ENCODE results near the gene ZNF385C. TPM values are rescaled to one million over a fixed set of nuclear protein-coding genes. Genes with fewer than 3 reads are reported as not detected.

Gene ZNF385C
- total RNA-seq, 1 experiment from 2014 or later, result not detected

- Histone ChIP-seq H3K79me2 (ENCODE audit: low read length) (no peaks in the 10 kb centered on the region), H2AFZ (ENCODE audit: low read length) (no peak overlapping the region), H3K9ac (ENCODE audit: low read length) (no peak overlapping the region), H3K4me3 (ENCODE audit: low read length) (no peak overlapping the region), H3K9me2 (replicated peaks; ENCODE audit: insufficient read depth, low read length) (no peaks in the 10 kb centered on the region), H3K9me3 (ENCODE audit: low read length) (no peaks in the 10 kb centered on the region), H3K4me2 (ENCODE audit: low read depth, low read length, poor library complexity, severe bottlenecking) (no peak overlapping the region), H3K27me3 (ENCODE audit: low read length) (no peaks in the 10 kb centered on the region), H3K27ac (ENCODE audit: low read length) (no peak overlapping the region), H4K20me1 (ENCODE audit: insufficient read depth, low read depth, low read length) (no peaks in the 10 kb centered on the region), H3K36me3 (ENCODE audit: insufficient read depth, low read length) (no peaks in the 10 kb centered on the region), H3K4me1 (ENCODE audit: low read length) (no peaks in the 10 kb centered on the region)
- no peak for DNase-seq
Observed at GRCh38 chr17:42055496-42055895, 42.8 kb downstream of the ZNF385C start.

GRCh38 chr17:42055027-42055426, 43.2 kb downstream of the ZNF385C start:
- H3K79me2 ChIP-seq (ENCODE audit: low read length), result no peaks in the 10 kb centered on the region
- no peak overlapping the region for H3K4me3 ChIP-seq (ENCODE audit: low read length)
- no peak overlapping the region for H3K4me2 ChIP-seq (ENCODE audit: low read depth, low read length, poor library complexity, severe bottlenecking)
- DNase-seq, result no peak
- no peaks in the 10 kb centered on the region for H3K27me3 ChIP-seq (ENCODE audit: low read length)
- no peak overlapping the region for H3K9ac ChIP-seq (ENCODE audit: low read length)
- no peaks in the 10 kb centered on the region for H3K36me3 ChIP-seq (ENCODE audit: insufficient read depth, low read length)
- no peaks in the 10 kb centered on the region for H3K4me1 ChIP-seq (ENCODE audit: low read length)
- no peak overlapping the region for H3K27ac ChIP-seq (ENCODE audit: low read length)
- H2AFZ ChIP-seq (ENCODE audit: low read length), result no peak overlapping the region
- no peaks in the 10 kb centered on the region for H3K9me2 ChIP-seq (replicated peaks; ENCODE audit: insufficient read depth, low read length)
- no peaks in the 10 kb centered on the region for H4K20me1 ChIP-seq (ENCODE audit: insufficient read depth, low read depth, low read length)
- H3K9me3 ChIP-seq (ENCODE audit: low read length), result no peaks in the 10 kb centered on the region

- no peak overlapping the region for H3K27ac ChIP-seq (ENCODE audit: low read length)
- H3K9ac ChIP-seq (ENCODE audit: low read length), result no peak overlapping the region
- no peaks in the 10 kb centered on the region for H3K27me3 ChIP-seq (ENCODE audit: low read length)
- H2AFZ ChIP-seq (ENCODE audit: low read length), result no peak overlapping the region
- H3K79me2 ChIP-seq (ENCODE audit: low read length), result no peaks in the 10 kb centered on the region
- H4K20me1 ChIP-seq (ENCODE audit: insufficient read depth, low read depth, low read length), result no peaks in the 10 kb centered on the region
- H3K36me3 ChIP-seq (ENCODE audit: insufficient read depth, low read length), result no peaks in the 10 kb centered on the region
- no peak overlapping the region for H3K4me3 ChIP-seq (ENCODE audit: low read length)
- H3K9me3 ChIP-seq (ENCODE audit: low read length), result no peaks in the 10 kb centered on the region
- H3K4me1 ChIP-seq (ENCODE audit: low read length), result no peaks in the 10 kb centered on the region
- H3K4me2 ChIP-seq (ENCODE audit: low read depth, low read length, poor library complexity, severe bottlenecking), result no peak overlapping the region
- no peaks in the 10 kb centered on the region for H3K9me2 ChIP-seq (replicated peaks; ENCODE audit: insufficient read depth, low read length)
- no peak for DNase-seq
Observed at GRCh38 chr17:42053731-42054500, 44.4 kb downstream of the ZNF385C start.

- Histone ChIP-seq H3K27ac (ENCODE audit: low read length) (no peak overlapping the region), H3K36me3 (ENCODE audit: insufficient read depth, low read length) (no peaks in the 10 kb centered on the region), H3K9me3 (ENCODE audit: low read length) (no peaks in the 10 kb centered on the region), H3K27me3 (ENCODE audit: low read length) (no peaks in the 10 kb centered on the region), H3K4me1 (ENCODE audit: low read length) (no peaks in the 10 kb centered on the region), H4K20me1 (ENCODE audit: insufficient read depth, low read depth, low read length) (no peaks in the 10 kb centered on the region), H3K9ac (ENCODE audit: low read length) (no peak overlapping the region), H3K79me2 (ENCODE audit: low read length) (no peaks in the 10 kb centered on the region), H3K4me3 (ENCODE audit: low read length) (no peak overlapping the region), H2AFZ (ENCODE audit: low read length) (no peak overlapping the region), H3K9me2 (replicated peaks; ENCODE audit: insufficient read depth, low read length) (no peaks in the 10 kb centered on the region), H3K4me2 (ENCODE audit: low read depth, low read length, poor library complexity, severe bottlenecking) (no peak overlapping the region)
- no peak for DNase-seq
Observed at GRCh38 chr17:42052346-42052877, 45.9 kb downstream of the ZNF385C start.

- Histone ChIP-seq H3K36me3 (ENCODE audit: insufficient read depth, low read length) (no peaks in the 10 kb centered on the region), H3K4me3 (ENCODE audit: low read length) (no peak overlapping the region), H3K9me3 (ENCODE audit: low read length) (no peaks in the 10 kb centered on the region), H3K4me1 (ENCODE audit: low read length) (no peaks in the 10 kb centered on the region), H2AFZ (ENCODE audit: low read length) (no peak overlapping the region), H3K27ac (ENCODE audit: low read length) (no peak overlapping the region), H3K9ac (ENCODE audit: low read length) (no peak overlapping the region), H3K79me2 (ENCODE audit: low read length) (no peaks in the 10 kb centered on the region), H3K9me2 (replicated peaks; ENCODE audit: insufficient read depth, low read length) (no peaks in the 10 kb centered on the region), H3K27me3 (ENCODE audit: low read length) (no peaks in the 10 kb centered on the region), H4K20me1 (ENCODE audit: insufficient read depth, low read depth, low read length) (no peaks in the 10 kb centered on the region), H3K4me2 (ENCODE audit: low read depth, low read length, poor library complexity, severe bottlenecking) (no peak overlapping the region)
- DNase-seq, result no peak
Observed at GRCh38 chr17:42051645-42052044, 46.6 kb downstream of the ZNF385C start.

GRCh38 chr17:42051013-42051400, 47.3 kb downstream of the ZNF385C start:
- Histone ChIP-seq H3K9ac (ENCODE audit: low read length) (no peak overlapping the region), H3K9me2 (replicated peaks; ENCODE audit: insufficient read depth, low read length) (no peaks in the 10 kb centered on the region), H3K9me3 (ENCODE audit: low read length) (no peaks in the 10 kb centered on the region), H3K4me1 (ENCODE audit: low read length) (no peaks in the 10 kb centered on the region), H3K4me3 (ENCODE audit: low read length) (no peak overlapping the region), H3K27me3 (ENCODE audit: low read length) (no peaks in the 10 kb centered on the region), H3K27ac (ENCODE audit: low read length) (no peak overlapping the region), H3K4me2 (ENCODE audit: low read depth, low read length, poor library complexity, severe bottlenecking) (no peak overlapping the region), H2AFZ (ENCODE audit: low read length) (no peak overlapping the region), H3K79me2 (ENCODE audit: low read length) (no peaks in the 10 kb centered on the region), H4K20me1 (ENCODE audit: insufficient read depth, low read depth, low read length) (no peaks in the 10 kb centered on the region), H3K36me3 (ENCODE audit: insufficient read depth, low read length) (no peaks in the 10 kb centered on the region)
- no peak for DNase-seq

GRCh38 chr17:42050393-42051012, 47.8 kb downstream of the ZNF385C start, which contains the start of gene C17orf113:
Gene C17orf113 (minus strand): TSS chr17:42050601. CDS start chr17:42043376, 7,225 bp downstream.
- Histone ChIP-seq H3K9ac (ENCODE audit: low read length) (no peak within 1 kb of the TSS), H3K9me3 (ENCODE audit: low read length) (no peaks in the 10 kb centered on the region), H3K36me3 (ENCODE audit: insufficient read depth, low read length) (no peaks in the 10 kb centered on the region), H2AFZ (ENCODE audit: low read length) (no peak within 1 kb of the TSS), H3K79me2 (ENCODE audit: low read length) (no peaks in the 10 kb centered on the region), H3K4me1 (ENCODE audit: low read length) (no peaks in the 10 kb centered on the region), H4K20me1 (ENCODE audit: insufficient read depth, low read depth, low read length) (no peaks in the 10 kb centered on the region), H3K4me2 (ENCODE audit: low read depth, low read length, poor library complexity, severe bottlenecking) (no peak within 1 kb of the TSS), H3K27me3 (ENCODE audit: low read length) (no peaks in the 10 kb centered on the region), H3K4me3 (ENCODE audit: low read length) (no peak within 1 kb of the TSS), H3K27ac (ENCODE audit: low read length) (no peak within 1 kb of the TSS), H3K9me2 (replicated peaks; ENCODE audit: insufficient read depth, low read length) (no peaks in the 10 kb centered on the region)
- DNase-seq, result no peak

- Histone ChIP-seq H3K27me3 (ENCODE audit: low read length) (no peaks in the 10 kb centered on the region), H3K4me3 (ENCODE audit: low read length) (no peak overlapping the region), H3K27ac (ENCODE audit: low read length) (no peak overlapping the region)
Observed at GRCh38 chr17:42049834-42050392, 48.4 kb downstream of the ZNF385C start.

More at GRCh38 chr17:42049834-42050392, 48.4 kb downstream of the ZNF385C start:
- Histone ChIP-seq H3K36me3 (ENCODE audit: insufficient read depth, low read length) (no peaks in the 10 kb centered on the region), H3K79me2 (ENCODE audit: low read length) (no peaks in the 10 kb centered on the region), H3K9me3 (ENCODE audit: low read length) (no peaks in the 10 kb centered on the region), H4K20me1 (ENCODE audit: insufficient read depth, low read depth, low read length) (no peaks in the 10 kb centered on the region), H3K9ac (ENCODE audit: low read length) (no peak overlapping the region), H3K4me2 (ENCODE audit: low read depth, low read length, poor library complexity, severe bottlenecking) (no peak overlapping the region), H2AFZ (ENCODE audit: low read length) (no peak overlapping the region), H3K9me2 (replicated peaks; ENCODE audit: insufficient read depth, low read length) (no peaks in the 10 kb centered on the region), H3K4me1 (ENCODE audit: low read length) (no peaks in the 10 kb centered on the region)
- no peak for DNase-seq

Data from Karpas-422 (cell line).